Measurements from ENCODE around the gene ZNF516. TPM values are rescaled to one million over a fixed set of nuclear protein-coding genes. Genes with fewer than 3 reads are reported as not detected.

ZNF516 gene
- total and polyA plus RNA-seq, 2 of the 4 experiments (the other 2 are of a cell fraction) = 7.9 to 16.9 TPM

DNA sequence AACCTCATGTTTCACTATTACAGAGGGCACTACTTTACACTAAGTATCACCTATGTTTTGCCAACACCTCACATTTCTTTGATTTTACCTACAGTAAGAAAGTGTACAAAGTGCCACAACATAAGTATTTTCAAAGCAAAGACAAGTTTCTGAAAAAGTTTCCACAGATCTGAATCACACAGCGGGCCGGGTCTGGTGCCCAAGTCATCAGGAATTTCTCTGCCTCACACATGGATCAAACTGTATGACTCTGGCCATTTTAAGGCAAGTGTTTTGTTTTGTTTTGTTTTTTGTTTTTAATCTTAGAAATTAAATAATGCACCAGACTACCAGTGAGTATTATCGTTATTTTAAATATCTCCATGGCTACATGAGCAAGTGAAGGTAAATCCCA lies 73.4 kb downstream of the ZNF516 start:
- no peak overlapping the region for H2AFZ ChIP-seq (replicated peaks; ENCODE audit: low read length, poor library complexity)
- WGBS, 2 experiments (ENCODE audit: extremely low coverage in 2 of 2, insufficient read length in 1 of 2) = 100% methylated on average over 2 of the region's 3 CpGs; no CpG with 5 or more reads in 1 of the 2 experiments
- no peak overlapping the region for H3K4me3 ChIP-seq (ENCODE audit: insufficient read depth, low read depth, low read length)
- no peak overlapping the region for H3K4me2 ChIP-seq (ENCODE audit: low read depth, low read length)
- no peak overlapping the region for H4K91ac ChIP-seq (ENCODE audit: insufficient read depth, low read depth, low read length)
- peaks cover 79% of the 10 kb centered on the region for H4K20me1 ChIP-seq (ENCODE audit: insufficient read depth, low read length)
- no TSS peak for BruUV-seq (replicated peaks)
- peaks cover 33 to 77% of the 10 kb centered on the region in 2 experiments for H3K79me1 ChIP-seq (ENCODE audit: low read depth in 1 of 2, low read length in 2 of 2)
- no peak overlapping the region for H2BK15ac ChIP-seq (ENCODE audit: low read depth, low read length)
- no peak overlapping the region for H2BK20ac ChIP-seq (ENCODE audit: low read depth, low read length)
- H3K9me3 ChIP-seq (ENCODE audit: control insufficient read depth, insufficient read depth, low read length) = no peaks in the 10 kb centered on the region
- H3K23ac ChIP-seq (ENCODE audit: low read depth, low read length) = no peak overlapping the region
- H3K9me1 ChIP-seq (ENCODE audit: insufficient read depth, low read length) = peaks cover 22% of the 10 kb centered on the region
- TF ChIP-seq CEBPB (IDR thresholded peaks at IDR 0.05; ENCODE audit: low read depth, low read length) (no peak), MAZ (IDR thresholded peaks at IDR 0.05; ENCODE audit: borderline replicate concordance, low read depth, low read length) (no peak), RFX5 (IDR thresholded peaks at IDR 0.05; ENCODE audit: low read depth, low read length) (no peak), BHLHE40 (IDR thresholded peaks at IDR 0.05; ENCODE audit: low read depth, low read length) (no peak), ELK1 (IDR thresholded peaks at IDR 0.05; ENCODE audit: borderline replicate concordance, low read depth, low read length) (no peak), RAD21 (IDR thresholded peaks at IDR 0.05; ENCODE audit: low read length) (no peak), MXI1 (IDR thresholded peaks at IDR 0.05; ENCODE audit: borderline replicate concordance, low read depth, low read length) (no peak), RCOR1 (IDR thresholded peaks at IDR 0.05; ENCODE audit: insufficient replicate concordance, low read length) (no peak), CHD1 (IDR thresholded peaks at IDR 0.05; ENCODE audit: low read depth, low read length) (no peak), FOS (IDR thresholded peaks at IDR 0.05; ENCODE audit: low read depth, low read length) (no peak), POLR2A (IDR thresholded peaks at IDR 0.05; ENCODE audit: low read depth, low read length) (no peak), SMC3 (IDR thresholded peaks at IDR 0.05; ENCODE audit: low read depth, low read length) (no peak), MAFK (IDR thresholded peaks at IDR 0.05; ENCODE audit: low read depth, low read length) (no peak), NFE2L2 (IDR thresholded peaks at IDR 0.05; ENCODE audit: low read depth, low read length) (no peak)
- TF ChIP-seq, protein P1, sequence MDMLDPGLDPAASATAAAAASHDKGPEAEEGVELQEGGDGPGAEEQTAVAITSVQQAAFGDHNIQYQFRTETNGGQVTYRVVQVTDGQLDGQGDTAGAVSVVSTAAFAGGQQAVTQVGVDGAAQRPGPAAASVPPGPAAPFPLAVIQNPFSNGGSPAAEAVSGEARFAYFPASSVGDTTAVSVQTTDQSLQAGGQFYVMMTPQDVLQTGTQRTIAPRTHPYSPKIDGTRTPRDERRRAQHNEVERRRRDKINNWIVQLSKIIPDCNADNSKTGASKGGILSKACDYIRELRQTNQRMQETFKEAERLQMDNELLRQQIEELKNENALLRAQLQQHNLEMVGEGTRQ (IDR thresholded peaks at IDR 0.05; ENCODE audit: low read depth, low read length) = no peak
- TF ChIP-seq, protein P2, sequence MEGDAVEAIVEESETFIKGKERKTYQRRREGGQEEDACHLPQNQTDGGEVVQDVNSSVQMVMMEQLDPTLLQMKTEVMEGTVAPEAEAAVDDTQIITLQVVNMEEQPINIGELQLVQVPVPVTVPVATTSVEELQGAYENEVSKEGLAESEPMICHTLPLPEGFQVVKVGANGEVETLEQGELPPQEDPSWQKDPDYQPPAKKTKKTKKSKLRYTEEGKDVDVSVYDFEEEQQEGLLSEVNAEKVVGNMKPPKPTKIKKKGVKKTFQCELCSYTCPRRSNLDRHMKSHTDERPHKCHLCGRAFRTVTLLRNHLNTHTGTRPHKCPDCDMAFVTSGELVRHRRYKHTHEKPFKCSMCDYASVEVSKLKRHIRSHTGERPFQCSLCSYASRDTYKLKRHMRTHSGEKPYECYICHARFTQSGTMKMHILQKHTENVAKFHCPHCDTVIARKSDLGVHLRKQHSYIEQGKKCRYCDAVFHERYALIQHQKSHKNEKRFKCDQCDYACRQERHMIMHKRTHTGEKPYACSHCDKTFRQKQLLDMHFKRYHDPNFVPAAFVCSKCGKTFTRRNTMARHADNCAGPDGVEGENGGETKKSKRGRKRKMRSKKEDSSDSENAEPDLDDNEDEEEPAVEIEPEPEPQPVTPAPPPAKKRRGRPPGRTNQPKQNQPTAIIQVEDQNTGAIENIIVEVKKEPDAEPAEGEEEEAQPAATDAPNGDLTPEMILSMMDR (conservative IDR thresholded peaks at IDR 0.05; ENCODE audit: low read depth, low read length) = no peak
- H3K14ac ChIP-seq (replicated peaks; ENCODE audit: low read depth, low read length) = no peak overlapping the region
- H3K4ac ChIP-seq (ENCODE audit: low read depth, low read length) = no peak overlapping the region
- H2AK5ac ChIP-seq (ENCODE audit: low read depth, low read length) = no peak overlapping the region
- no peak overlapping the region for H3K18ac ChIP-seq (ENCODE audit: low read depth, low read length)
- peaks cover 17% of the 10 kb centered on the region for H3K4me1 ChIP-seq (ENCODE audit: control insufficient read depth, insufficient read depth, low read length)
- H2BK5ac ChIP-seq (ENCODE audit: low read depth, low read length, poor library complexity, severe bottlenecking) = no peak overlapping the region
- dilution Hi-C loops (cut with HindIII; ENCODE audit: low sequenced_read_pairs, unreplicated experiment) = no loop called here
- H3K9ac ChIP-seq (ENCODE audit: low read depth, low read length) = no peak overlapping the region
- H3K27me3 ChIP-seq (ENCODE audit: control insufficient read depth, insufficient read depth, low read length) = no peaks in the 10 kb centered on the region
- H4K8ac ChIP-seq (ENCODE audit: low read depth in 2 of 2, low read length in 2 of 2) = no peak overlapping the region
- ChIA-PET POLR2A (ENCODE audit: unreplicated experiment) (no interaction called here), CTCF (no interaction called here)
- no peak overlapping the region for H3K56ac ChIP-seq (ENCODE audit: extremely low read depth, insufficient read depth, low read length)
- no peak overlapping the region for H4K5ac ChIP-seq (ENCODE audit: low read depth, low read length)
- no peak overlapping the region for H2BK120ac ChIP-seq (ENCODE audit: low read depth, low read length)
- no peak overlapping the region for H2AK9ac ChIP-seq (replicated peaks; ENCODE audit: low read depth, low read length, poor library complexity)
- ATAC-seq (ENCODE audit: low read depth) (no peak), DNase-seq (no peak)
- in situ Hi-C loops (cut with MboI; ENCODE audit: low sequenced_read_pairs) = no loop called here
- H3K36me3 ChIP-seq (ENCODE audit: control insufficient read depth, insufficient read depth, low read length) = peaks cover 3% of the 10 kb centered on the region
- intact Hi-C loops (cut with micrococcal nuclease) = no loop called here
- no peak overlapping the region for H3K27ac ChIP-seq (ENCODE audit: insufficient read depth, low read length)
